CD4-positive, CD25-positive, alpha-beta regulatory T cell (primary cell): Measurements from ENCODE around the gene ITSN1. TPM values are rescaled to one million over a fixed set of nuclear protein-coding genes. Genes with fewer than 3 reads are reported as not detected.
"Not testable (repeated sequence)": the region's sequence is repeated elsewhere in the genome, so short reads cannot be mapped to it uniquely, and the experiment has no call there.

Source experiments
- ATAC-seq, 2 donors: fragments of 150-1000 bp; cut with Tn5 transposase; one replicate each; pipeline ENCODE4 v1.10.0; 2021; ENCODE audit warnings: low read depth in 2 of 2, moderate number of reproducible peaks in 2 of 2, moderate library complexity in 1 of 2
- DNase-seq, 3 donors: peaks; one replicate each; pipeline versions ENCODE4 v3.0.0 to v3.0.0-alpha.2; 2012 to 2022; ENCODE audit warnings: mixed read lengths in 1 of 3
- H3K27ac ChIP-seq: one replicate; pipeline ENCODE4 v1.7.0; 2013; ENCODE audit warnings: mild to moderate bottlenecking, low read length; ENCODE audit not compliant: insufficient read depth, poor library complexity, severe bottlenecking
- H3K27me3 ChIP-seq: one replicate; pipeline ENCODE4 v1.7.0; 2013; ENCODE audit warnings: low read length; ENCODE audit not compliant: control insufficient read depth, insufficient read depth
- H3K36me3 ChIP-seq: one replicate; pipeline ENCODE4 v1.7.0; 2013; ENCODE audit warnings: mild to moderate bottlenecking, low read length, moderate library complexity; ENCODE audit not compliant: control insufficient read depth, insufficient read depth
- H3K4me1 ChIP-seq: 2 replicates; pipeline ENCODE4 v1.7.0; 2013; ENCODE audit warnings: mild to moderate bottlenecking, low read length; ENCODE audit not compliant: insufficient read depth, control insufficient read depth, poor library complexity, severe bottlenecking
- H3K4me3 ChIP-seq: one replicate; pipeline ENCODE4 v1.7.0; 2013; ENCODE audit warnings: low read depth, mild to moderate bottlenecking, low read length, moderate library complexity
- H3K9me3 ChIP-seq, 2 experiments: 1 replicate in 1 of 2; 2 replicates in 1 of 2; pipeline ENCODE4 v1.7.0; 2013; ENCODE audit warnings: low read length in 2 of 2, mild to moderate bottlenecking in 1 of 2, moderate library complexity in 1 of 2; ENCODE audit not compliant: control insufficient read depth in 2 of 2
- H3K27ac Mint-ChIP-seq, 3 donors: one replicate each; pipeline ENCODE4 v1.8.0; 2020 to 2022; ENCODE audit warnings: mild to moderate bottlenecking in 3 of 3, mixed read lengths in 3 of 3, moderate library complexity in 2 of 3
- H3K27me3 Mint-ChIP-seq: one replicate; pipeline ENCODE4 v1.8.0; 2022; ENCODE audit warnings: mild to moderate bottlenecking, mixed read lengths
- H3K36me3 Mint-ChIP-seq: one replicate; pipeline ENCODE4 v1.8.0; 2020; ENCODE audit warnings: mixed read lengths
- H3K4me1 Mint-ChIP-seq, 4 donors: one replicate each; pipeline ENCODE4 v1.8.0; 2020 to 2022; ENCODE audit warnings: mixed read lengths in 4 of 4, mild to moderate bottlenecking in 1 of 4
- H3K4me3 Mint-ChIP-seq, 4 donors: one replicate each; pipeline ENCODE4 v1.8.0; 2020 to 2022; ENCODE audit warnings: mild to moderate bottlenecking in 4 of 4, mixed read lengths in 4 of 4, moderate library complexity in 3 of 4
- H3K9me3 Mint-ChIP-seq, 7 donors: one replicate each; pipeline ENCODE4 v1.8.0; 2020 to 2022; ENCODE audit warnings: mixed read lengths in 7 of 7, mild to moderate bottlenecking in 3 of 7, moderate library complexity in 2 of 7
- polyA plus RNA-seq, 4 donors: library from polyadenylated mRNA; unstranded; fragments of 300-500 nt; fragmentation: Illumina TruSeq; gene quantifications; one replicate each; pipeline ENCODE4 v1.2.3, GENCODE V29; 2021
- total RNA-seq: library from RNA; stranded (reverse); gene quantifications from one replicate; pipeline ENCODE4 v1.2.3, GENCODE V29; 2022

ITSN1 gene
- total and polyA plus RNA-seq, 5 donors from 2014 or later: 0.17 to 1.1 (median 0.44) TPM

GRCh38 chr21:33622253-33622652 lies 20.0 kb upstream of the ITSN1 start:
- peaks cover 4 to 13% (median 4%) of the 10 kb centered on the region in 4 donors for H3K4me1 Mint-ChIP-seq
- ATAC-seq: no peak

GRCh38 chr21:33626151-33626550 lies 16.1 kb upstream of the ITSN1 start:
- H3K4me3 Mint-ChIP-seq, DNase-seq, H3K9me3 ChIP-seq, H3K4me1 ChIP-seq, H3K9me3 Mint-ChIP-seq, H3K27ac ChIP-seq, H3K27ac Mint-ChIP-seq, H3K27me3 ChIP-seq, H3K4me3 ChIP-seq, ATAC-seq, H3K27me3 Mint-ChIP-seq: not testable (repeated sequence)
- peaks cover 22% of the 10 kb centered on the region for H3K36me3 Mint-ChIP-seq
- peaks cover 29% of the 10 kb centered on the region for H3K36me3 ChIP-seq
- peaks cover 0 to 12% (median 5%) of the 10 kb centered on the region in 4 donors for H3K4me1 Mint-ChIP-seq

More at GRCh38 chr21:33622253-33622652, 20.0 kb upstream of the ITSN1 start:
- Mint-ChIP-seq H3K9me3 (no peaks in the 10 kb centered on the region), H3K36me3 (peaks cover 31% of the 10 kb centered on the region), H3K27me3 (no peaks in the 10 kb centered on the region), H3K27ac (no peak overlapping the region), H3K4me3 (no peak overlapping the region)
- peaks cover 23% of the 10 kb centered on the region for H3K36me3 ChIP-seq
- no peak overlapping the region for H3K4me3 ChIP-seq
- no peak overlapping the region for H3K27ac ChIP-seq
- DNase-seq: no peak
- no peaks in the 10 kb centered on the region for H3K4me1 ChIP-seq
- H3K9me3 ChIP-seq: no peaks in the 10 kb centered on the region
- H3K27me3 ChIP-seq: no peaks in the 10 kb centered on the region

GRCh38 chr21:33634254-33634653 lies 8.0 kb upstream of the ITSN1 start:
- H3K36me3 ChIP-seq: peaks cover 25% of the 10 kb centered on the region

DNA sequence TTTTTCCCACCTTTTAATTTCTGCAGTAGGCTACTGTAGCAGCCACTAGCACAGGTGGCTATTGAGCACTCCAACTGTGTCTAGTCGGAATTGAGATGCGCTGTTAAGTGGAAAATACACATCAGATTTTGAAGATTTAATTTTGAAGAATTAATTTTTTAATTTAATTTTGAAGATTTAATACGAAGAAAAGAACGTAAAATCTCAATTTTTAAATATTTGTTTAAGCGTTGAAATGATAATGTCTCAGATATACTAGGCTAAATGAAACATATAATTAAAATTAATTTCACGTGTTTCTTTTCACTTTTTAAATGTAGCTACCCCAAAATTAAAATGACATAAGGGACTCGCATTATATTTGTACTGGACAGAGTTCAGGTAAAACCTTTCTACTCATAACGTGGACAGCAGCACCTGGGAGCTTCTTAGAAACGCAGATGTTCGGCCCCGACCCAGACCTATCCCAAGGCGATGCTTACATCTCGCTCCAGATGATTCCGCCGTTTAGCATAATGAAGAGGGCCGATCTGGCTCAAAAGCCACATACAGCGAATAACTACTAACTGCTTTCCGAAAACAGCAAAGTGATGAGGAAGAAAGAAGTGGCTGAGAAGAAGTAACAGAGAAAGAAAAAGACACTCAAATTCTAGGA lies 1.5 kb upstream of the ITSN1 start:
- peak overlapping the region; percentile 89 to 93 (median 90) for H3K27ac Mint-ChIP-seq
- Histone ChIP-seq H3K4me1 (peaks cover 19% of the 10 kb centered on the region), H3K36me3 (no peaks in the 10 kb centered on the region), H3K27me3 (peaks cover 20% of the 10 kb centered on the region), H3K27ac (peak overlapping the region; percentile 90), H3K4me3 (peak overlapping the region; percentile 92), H3K9me3 (no peaks in the 10 kb centered on the region)
- H3K36me3 Mint-ChIP-seq: peaks cover 3% of the 10 kb centered on the region
- H3K27me3 Mint-ChIP-seq: peaks cover 26% of the 10 kb centered on the region
- ATAC-seq (no peak), DNase-seq (no peak)
- no peaks in the 10 kb centered on the region for H3K9me3 Mint-ChIP-seq
- peak overlapping the region; percentile 84 to 98 (median 94) for H3K4me3 Mint-ChIP-seq
- peaks cover 14 to 45% (median 30%) of the 10 kb centered on the region in 4 donors for H3K4me1 Mint-ChIP-seq

More at GRCh38 chr21:33634254-33634653, 8.0 kb upstream of the ITSN1 start:
- Mint-ChIP-seq H3K4me3 (no peak overlapping the region), H3K9me3 (no peaks in the 10 kb centered on the region), H3K4me1 (peaks cover 8 to 31% (median 22%) of the 10 kb centered on the region in 4 donors), H3K27ac (no peak overlapping the region), H3K36me3 (peaks cover 14% of the 10 kb centered on the region), H3K27me3 (no peaks in the 10 kb centered on the region)
- Histone ChIP-seq H3K27me3 (no peaks in the 10 kb centered on the region), H3K9me3 (no peaks in the 10 kb centered on the region), H3K4me1 (no peaks in the 10 kb centered on the region), H3K27ac (no peak overlapping the region), H3K4me3 (no peak overlapping the region)
- no peak for ATAC-seq
- DNase-seq: no peak

- Histone ChIP-seq H3K4me3 (peak within 1 kb of the TSS; percentile 99), H3K27me3 (peaks cover 20% of the 10 kb centered on the region), H3K9me3 (no peaks in the 10 kb centered on the region), H3K36me3 (no peaks in the 10 kb centered on the region), H3K27ac (peak within 1 kb of the TSS; percentile 90), H3K4me1 (peaks cover 19% of the 10 kb centered on the region)
- Mint-ChIP-seq H3K27ac (peak within 1 kb of the TSS; percentile 89 to 93 (median 90)), H3K4me3 (peak within 1 kb of the TSS; percentile 84 to 98 (median 94)), H3K4me1 (peaks cover 14 to 43% (median 29%) of the 10 kb centered on the region in 4 donors), H3K9me3 (no peaks in the 10 kb centered on the region), H3K27me3 (peaks cover 32% of the 10 kb centered on the region), H3K36me3 (peaks cover 3% of the 10 kb centered on the region)
- DNase-seq (peak; percentile 100), ATAC-seq (peak; percentile 80)
Measured at GRCh38 chr21:33641352-33642026, 812 bp upstream of the ITSN1 start, which contains the start of gene CRYZL1. Gene CRYZL1 (minus strand): TSS chr21:33641741. CDS start chr21:33631551, 10,190 bp downstream.

GRCh38 chr21:33642896-33643657 lies 776 bp downstream of the ITSN1 start:
- no peaks in the 10 kb centered on the region for H3K36me3 Mint-ChIP-seq
- H3K4me1 ChIP-seq: peaks cover 19% of the 10 kb centered on the region
- H3K27ac Mint-ChIP-seq: peak overlapping the region in 1 of 3 donors; percentile 47
- no peaks in the 10 kb centered on the region for H3K36me3 ChIP-seq
- peak overlapping the region; percentile 64 for H3K4me3 ChIP-seq
- H3K4me1 Mint-ChIP-seq: peaks cover 8 to 34% (median 24%) of the 10 kb centered on the region in 4 donors
- peaks cover 42% of the 10 kb centered on the region for H3K27me3 Mint-ChIP-seq
- H3K27me3 ChIP-seq: peaks cover 22% of the 10 kb centered on the region
- peak; percentile 4 to 20 (median 18) for DNase-seq
- H3K9me3 Mint-ChIP-seq: no peaks in the 10 kb centered on the region
- no peak overlapping the region for H3K27ac ChIP-seq
- ATAC-seq: no peak
- no peaks in the 10 kb centered on the region for H3K9me3 ChIP-seq
- H3K4me3 Mint-ChIP-seq: peak overlapping the region; percentile 79 to 91 (median 88)

DNA sequence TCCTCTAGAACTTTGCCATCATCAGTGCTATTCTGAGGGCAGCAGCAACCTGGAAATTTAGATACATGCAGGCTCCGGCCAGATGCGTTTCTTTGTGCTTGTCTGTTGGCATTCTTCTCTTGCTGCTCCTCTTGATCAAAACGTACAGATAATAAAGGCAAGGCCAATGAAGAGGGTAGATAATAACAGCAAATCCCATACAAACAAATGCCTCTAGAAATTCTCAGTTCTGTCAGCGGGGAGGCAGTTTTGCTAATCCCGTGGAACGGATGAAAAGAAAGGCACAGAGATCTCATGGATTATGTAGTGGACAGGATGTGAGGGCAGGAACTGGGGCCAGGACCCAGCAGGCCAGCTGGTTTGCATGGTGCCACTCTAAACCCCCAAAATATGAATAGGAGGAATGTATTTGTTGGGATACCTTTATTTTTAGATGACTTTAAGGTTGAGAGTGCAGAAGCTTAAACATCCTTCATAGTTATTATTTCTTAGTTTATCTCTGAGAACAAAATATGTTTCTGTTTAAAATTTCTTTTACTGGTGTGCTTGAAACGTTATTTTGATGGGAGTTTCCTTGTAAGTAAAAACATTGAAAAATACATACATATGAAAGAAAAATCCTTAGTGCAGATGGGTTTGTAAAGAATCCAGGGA lies 1.5 kb downstream of the ITSN1 start:
- peak overlapping the region; percentile 79 to 91 (median 88) for H3K4me3 Mint-ChIP-seq
- no peaks in the 10 kb centered on the region for H3K36me3 Mint-ChIP-seq
- no peak overlapping the region for H3K27ac ChIP-seq
- H3K9me3 ChIP-seq: no peaks in the 10 kb centered on the region
- peaks cover 8 to 31% (median 20%) of the 10 kb centered on the region in 4 donors for H3K4me1 Mint-ChIP-seq
- peak overlapping the region; percentile 64 for H3K4me3 ChIP-seq
- no peaks in the 10 kb centered on the region for H3K36me3 ChIP-seq
- peak in 2 of 3 donors; percentile 8 to 9 for DNase-seq
- peaks cover 25% of the 10 kb centered on the region for H3K27me3 ChIP-seq
- no peak overlapping the region for H3K27ac Mint-ChIP-seq
- ATAC-seq: no peak
- peaks cover 19% of the 10 kb centered on the region for H3K4me1 ChIP-seq
- peaks cover 48% of the 10 kb centered on the region for H3K27me3 Mint-ChIP-seq
- no peaks in the 10 kb centered on the region for H3K9me3 Mint-ChIP-seq
